ENCODE measurements around the gene NTRK2.

Gene NTRK2

GRCh38 chr9:84686068-84686467, 16.5 kb downstream of the NTRK2 start:
- DNase-seq: no peak

DNA sequence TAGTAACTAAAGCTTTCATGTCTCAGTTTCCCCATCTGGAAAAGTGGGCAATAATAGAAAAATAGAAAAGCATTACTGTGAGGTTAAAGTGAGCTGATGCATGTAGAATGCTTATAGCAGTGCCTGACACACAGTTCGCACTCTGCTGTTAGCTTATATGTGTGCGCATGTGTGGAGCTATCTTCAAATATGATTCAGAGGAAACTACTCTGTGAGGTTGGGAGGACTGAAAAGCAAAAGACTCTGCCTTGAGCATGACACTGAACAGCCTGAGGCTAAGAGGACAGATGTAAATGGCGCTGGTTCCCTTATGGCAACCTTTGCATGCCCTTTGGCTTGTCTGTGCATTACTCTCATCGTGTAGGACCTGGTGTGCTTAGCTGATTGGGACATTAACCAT, 19.4 kb downstream of the NTRK2 start:
- no peak for DNase-seq

- no peak for DNase-seq
Observed at GRCh38 chr9:84691634-84692033, 22.1 kb downstream of the NTRK2 start.

DNA sequence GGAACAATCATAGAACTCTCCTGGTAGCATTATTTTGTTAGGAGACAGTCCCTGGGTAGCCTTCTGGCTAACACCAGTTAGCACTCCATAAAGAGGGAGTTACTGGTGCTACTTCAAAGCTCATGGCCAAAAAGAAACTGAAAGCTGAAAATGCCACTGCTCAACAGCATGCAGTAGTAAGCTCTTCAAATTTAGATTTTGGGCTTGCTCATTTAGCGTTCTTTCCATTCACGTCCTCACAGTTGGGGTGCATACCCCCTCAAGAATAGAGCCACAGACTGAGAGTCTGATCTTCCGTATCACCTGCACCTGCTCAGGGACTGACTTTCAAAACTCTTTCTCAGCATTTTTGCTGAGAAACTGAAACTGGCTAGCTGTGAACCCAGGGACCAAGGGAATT, 24.7 kb downstream of the NTRK2 start:
- no peak for DNase-seq

GRCh38 chr9:84697042-84697441, 27.5 kb downstream of the NTRK2 start:
- DNase-seq: no peak

GRCh38 chr9:84697509-84698114, 28.1 kb downstream of the NTRK2 start:
- DNase-seq: no peak

- DNase-seq: no peak
Observed at GRCh38 chr9:84698323-84698722, 28.8 kb downstream of the NTRK2 start.

DNA sequence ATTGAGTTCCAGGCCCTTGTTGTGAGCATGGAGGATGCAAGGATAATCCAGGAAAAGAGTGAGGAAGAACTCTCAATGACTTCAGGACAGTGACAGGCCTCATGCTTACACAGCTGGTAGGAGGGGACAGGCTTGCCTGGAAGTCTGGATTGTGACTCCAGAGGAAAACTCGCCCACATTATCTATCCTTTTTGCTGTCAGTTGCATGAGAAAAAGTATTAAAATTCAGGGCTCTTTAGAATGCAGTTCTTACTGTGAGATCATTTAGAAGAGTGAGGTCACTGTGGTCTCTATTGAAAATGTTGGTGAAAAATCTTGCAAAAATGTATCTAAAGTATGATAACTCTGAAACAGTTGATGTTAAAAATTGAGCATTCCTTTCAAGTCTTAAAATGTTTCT, 30.5 kb downstream of the NTRK2 start:
- DNase-seq: no peak

GRCh38 chr9:84701801-84702200, 32.3 kb downstream of the NTRK2 start:
- DNase-seq: no peak

DNA sequence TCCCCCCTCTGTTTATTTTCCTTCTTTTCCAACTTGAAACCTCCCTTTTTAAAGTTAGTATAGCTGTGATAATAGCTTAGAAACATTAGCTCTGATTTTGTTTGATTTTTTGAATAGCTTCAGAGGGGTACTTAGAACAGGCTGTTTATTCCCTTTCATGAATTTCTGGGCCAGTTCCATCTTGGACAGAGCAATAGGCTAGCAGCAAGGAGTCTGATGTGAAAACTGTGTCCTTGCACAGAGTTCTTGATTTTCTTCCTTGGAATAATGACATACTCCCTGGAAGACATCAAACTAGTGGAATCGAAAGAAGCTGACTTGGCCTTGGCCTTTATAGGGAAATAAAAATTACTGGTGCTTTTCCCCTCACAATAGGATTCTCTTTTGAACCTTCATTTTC, 32.9 kb downstream of the NTRK2 start:
- DNase-seq: no peak

DNA sequence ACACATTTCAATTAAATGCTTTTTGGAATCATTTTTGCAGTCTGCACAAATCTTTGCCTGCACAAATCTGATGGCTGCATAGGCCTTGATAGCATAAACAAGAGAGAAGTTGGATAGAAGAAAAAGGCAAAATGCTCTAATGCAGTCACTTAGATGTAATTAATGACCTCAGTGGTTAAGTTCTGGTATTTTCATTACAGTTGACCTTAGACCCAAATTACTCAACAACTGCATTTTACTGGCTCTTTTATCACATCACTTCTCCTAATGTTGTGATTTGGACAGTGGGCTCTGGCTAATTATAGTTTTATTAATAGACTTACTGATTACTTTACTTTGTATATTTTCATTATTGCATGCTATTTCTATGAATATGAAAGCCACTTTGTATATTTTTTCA, 34.3 kb downstream of the NTRK2 start:
- DNase-seq: no peak

GRCh38 chr9:84705128-84705527, 35.6 kb downstream of the NTRK2 start:
- DNase-seq: no peak

DNA sequence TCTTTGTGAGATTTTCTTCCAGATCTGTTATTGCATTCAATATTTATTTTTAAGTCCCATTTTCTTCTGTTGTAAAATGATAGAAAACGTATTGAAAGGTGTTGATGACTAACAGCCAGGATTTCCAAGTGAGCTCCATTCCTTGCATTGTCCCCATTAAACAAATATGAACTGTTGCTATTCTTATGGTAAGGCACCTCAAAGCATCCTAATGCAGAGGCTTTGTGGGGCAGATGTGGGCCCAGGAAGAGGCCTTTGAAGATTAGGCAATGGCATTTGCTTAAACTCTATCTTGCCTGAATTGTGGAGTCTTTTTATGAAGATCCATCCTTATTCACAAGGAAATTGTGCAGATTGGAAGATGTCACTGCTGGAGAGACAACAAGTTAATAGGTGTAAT, 38.9 kb downstream of the NTRK2 start:
- DNase-seq: no peak

GRCh38 chr9:84709056-84709455, 39.5 kb downstream of the NTRK2 start:
- no peak for DNase-seq

GRCh38 chr9:84710701-84711397, 41.3 kb downstream of the NTRK2 start:
- DNase-seq: no peak

GRCh38 chr9:84711398-84711777, 41.9 kb downstream of the NTRK2 start:
- no peak for DNase-seq

- no peak for DNase-seq
Observed at GRCh38 chr9:84711936-84712335, 42.4 kb downstream of the NTRK2 start.

GRCh38 chr9:84716217-84716616, 46.7 kb downstream of the NTRK2 start:
- DNase-seq: no peak

- no peak for DNase-seq
Observed at GRCh38 chr9:84718476-84718875, 48.9 kb downstream of the NTRK2 start.

DNA sequence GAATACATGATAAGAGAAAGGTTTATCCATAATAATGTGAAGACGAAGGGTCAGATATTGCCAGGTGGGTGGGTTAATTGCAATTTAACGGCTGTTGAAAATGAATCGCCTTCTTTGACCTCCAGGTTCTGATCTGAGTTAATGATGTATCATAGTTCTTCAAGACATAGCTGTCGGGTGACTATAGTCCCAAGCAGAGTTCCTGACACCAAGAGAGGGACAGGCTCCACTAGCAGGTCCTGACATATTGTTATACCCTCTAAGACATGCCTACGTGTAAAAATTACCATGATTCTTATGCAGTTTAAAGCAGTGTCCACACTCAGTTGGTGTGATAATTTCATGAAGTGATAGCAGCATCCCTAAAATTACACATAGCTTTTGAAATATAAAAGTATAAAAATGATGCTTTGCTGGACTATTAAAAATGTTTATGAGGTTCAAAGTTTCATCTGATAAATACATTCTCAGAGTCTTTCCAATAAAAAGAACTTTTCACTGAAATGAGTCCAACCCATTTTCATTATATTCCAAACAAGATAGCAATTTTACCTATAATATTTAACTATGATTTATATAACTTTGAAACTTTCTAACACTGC, 53.0 kb downstream of the NTRK2 start:
- DNase-seq: no peak

DNA sequence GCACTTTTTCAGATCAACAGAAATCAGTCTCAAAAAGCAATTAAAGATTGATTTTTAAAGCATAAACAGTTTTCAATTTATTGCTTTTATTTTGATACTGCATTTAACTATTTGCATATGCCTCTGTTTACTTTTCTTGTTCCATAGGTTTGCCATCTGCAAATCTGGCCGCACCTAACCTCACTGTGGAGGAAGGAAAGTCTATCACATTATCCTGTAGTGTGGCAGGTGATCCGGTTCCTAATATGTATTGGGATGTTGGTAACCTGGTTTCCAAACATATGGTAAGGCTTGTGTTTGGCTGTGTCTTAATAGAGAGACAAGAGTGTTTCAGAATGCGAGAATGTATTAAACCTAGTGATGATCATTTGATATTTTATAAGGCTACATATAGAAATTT, 53.9 kb downstream of the NTRK2 start:
- DNase-seq: no peak

- DNase-seq: no peak
Observed at GRCh38 chr9:84731696-84732095, 62.2 kb downstream of the NTRK2 start.

DNA sequence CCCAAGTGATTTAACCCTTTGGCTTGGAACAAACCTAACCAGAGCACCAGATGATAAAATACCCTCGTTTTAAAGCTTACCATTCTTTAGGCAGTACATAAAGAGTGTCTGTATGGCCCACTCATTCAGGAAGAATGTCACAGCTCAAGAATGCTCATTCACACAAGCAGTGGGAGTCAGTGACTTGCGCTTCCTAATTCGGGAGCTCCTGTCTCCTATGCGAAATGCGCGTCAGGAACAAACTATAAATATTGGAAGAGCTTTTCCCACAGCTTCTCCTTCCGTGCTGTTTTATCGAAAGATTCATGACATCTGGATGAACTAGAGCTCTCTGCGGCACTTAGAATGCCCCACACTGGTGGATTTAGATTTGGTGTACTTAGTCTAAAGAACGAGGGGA, 66.6 kb downstream of the NTRK2 start:
- DNase-seq: no peak

DNA sequence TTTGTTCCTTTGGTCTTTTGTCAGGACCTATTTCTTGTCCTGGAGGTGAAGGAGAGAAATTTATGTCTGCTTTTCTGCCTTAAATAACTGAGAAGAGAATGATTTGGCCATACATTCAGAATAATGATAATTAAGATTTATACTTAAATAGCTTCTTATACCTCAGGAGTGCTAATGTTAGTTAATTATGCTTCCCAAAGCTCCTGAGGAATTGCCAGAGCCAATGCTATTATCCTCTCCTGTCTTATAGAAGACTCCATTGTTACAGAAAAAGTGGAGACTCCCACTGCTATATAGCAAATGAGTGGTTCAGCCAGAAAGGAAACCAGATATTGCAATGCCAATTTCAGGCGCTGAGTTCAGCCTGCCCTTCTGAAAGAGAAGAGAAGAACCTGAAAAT, 67.0 kb downstream of the NTRK2 start:
- DNase-seq: no peak

DNA sequence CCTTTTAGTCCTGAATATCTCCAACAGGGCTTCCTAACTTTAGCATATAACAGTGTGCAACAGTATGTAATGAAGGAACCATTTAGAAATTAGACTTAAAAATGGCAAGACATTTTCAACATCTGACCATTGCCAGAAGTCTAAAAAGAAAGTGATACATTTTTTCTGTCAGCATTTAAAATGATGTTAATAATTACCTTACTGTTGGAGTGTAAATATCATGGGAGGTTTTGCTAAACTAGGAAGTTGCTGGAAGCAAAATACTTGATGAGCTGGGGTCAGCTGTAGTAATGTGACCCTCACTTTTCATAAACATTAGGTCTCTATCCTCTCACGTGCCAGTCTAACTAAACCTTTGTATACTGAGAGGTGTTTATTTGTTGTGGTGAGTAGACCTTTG, 68.8 kb downstream of the NTRK2 start:
- no peak for DNase-seq
